Measurements from ENCODE around the gene FIG4. TPM values are rescaled to one million over a fixed set of nuclear protein-coding genes. Genes with fewer than 3 reads are reported as not detected.
A peak's percentile ranks its signal among the peaks of the same experiment; 100 is the strongest.
"Not testable (repeated sequence)": the region's sequence is repeated elsewhere in the genome, so short reads cannot be mapped to it uniquely, and the experiment has no call there.

FIG4 gene
- total RNA-seq, 1 donor from 2014 or later = 15.2 TPM

- not testable (repeated sequence) for H3K36me3 ChIP-seq
Observed at GRCh38 chr6:109869398-109870088, 178.4 kb downstream of the FIG4 start.

GRCh38 chr6:109870089-109870410, 179.0 kb downstream of the FIG4 start:
- Histone ChIP-seq H3K27ac (peak overlapping the region; percentile 47), H3K4me1 (peaks cover 20% of the 10 kb centered on the region), H3K36me3 (no peaks in the 10 kb centered on the region), H3K4me3 (no peak overlapping the region), H3K9me3 (no peaks in the 10 kb centered on the region), H3K27me3 (no peaks in the 10 kb centered on the region)
- intact Hi-C loops (cut with DNase I) = no loop called here
- no peak for DNase-seq (ENCODE audit: extremely low spot score in 2 of 2)
- TF ChIP-seq POLR2A (IDR thresholded peaks at IDR 0.05) = no peak
- TF ChIP-seq CTCF (IDR thresholded peaks at IDR 0.05) = no peak
- no peak for TF ChIP-seq POLR2AphosphoS5 (IDR thresholded peaks at IDR 0.05; ENCODE audit: insufficient read depth in 1 of 2, low read depth in 1 of 2)

More at GRCh38 chr6:109869398-109870088, 178.4 kb downstream of the FIG4 start:
- intact Hi-C loops (cut with DNase I); H3K4me3 ChIP-seq; H3K9me3 ChIP-seq; H3K27me3 ChIP-seq; H3K27ac ChIP-seq: not testable (repeated sequence)
- peak in 1 of 2 donors; percentile 36 for TF ChIP-seq POLR2AphosphoS5 (IDR thresholded peaks at IDR 0.05; ENCODE audit: insufficient read depth in 1 of 2, low read depth in 1 of 2)
- H3K4me1 ChIP-seq = peaks cover 20% of the 10 kb centered on the region
- peak in 1 of 2 donors; percentile 11 for DNase-seq (ENCODE audit: extremely low spot score in 2 of 2)

- peaks cover 21% of the 10 kb centered on the region for H3K4me1 ChIP-seq
- TF ChIP-seq CTCF (IDR thresholded peaks at IDR 0.05) = no peak
- no peak for TF ChIP-seq POLR2AphosphoS5 (IDR thresholded peaks at IDR 0.05; ENCODE audit: insufficient read depth in 1 of 2, low read depth in 1 of 2)
- intact Hi-C loops (cut with DNase I) = no loop called here
- H3K27ac ChIP-seq = no peak overlapping the region
- H3K36me3 ChIP-seq = no peaks in the 10 kb centered on the region
- no peaks in the 10 kb centered on the region for H3K27me3 ChIP-seq
- H3K4me3 ChIP-seq = no peak overlapping the region
- no peak for DNase-seq (ENCODE audit: extremely low spot score in 2 of 2)
- H3K9me3 ChIP-seq = no peaks in the 10 kb centered on the region
Observed at GRCh38 chr6:109872549-109872948, 181.5 kb downstream of the FIG4 start.

GRCh38 chr6:109872968-109873545, 182.0 kb downstream of the FIG4 start:
- no peak for DNase-seq (ENCODE audit: extremely low spot score in 2 of 2)
- Histone ChIP-seq H3K27ac (no peak overlapping the region), H3K4me1 (peaks cover 21% of the 10 kb centered on the region), H3K9me3 (no peaks in the 10 kb centered on the region), H3K4me3 (no peak overlapping the region), H3K27me3 (no peaks in the 10 kb centered on the region), H3K36me3 (no peaks in the 10 kb centered on the region)
- TF ChIP-seq POLR2AphosphoS5 (IDR thresholded peaks at IDR 0.05; ENCODE audit: insufficient read depth in 1 of 2, low read depth in 1 of 2) (no peak), POLR2A (IDR thresholded peaks at IDR 0.05) (no peak), CTCF (IDR thresholded peaks at IDR 0.05) (no peak)
- intact Hi-C loops (cut with DNase I) = no loop called here

- Histone ChIP-seq H3K4me1 (peaks cover 13% of the 10 kb centered on the region), H3K9me3 (no peaks in the 10 kb centered on the region), H3K27ac (no peak overlapping the region), H3K4me3 (no peak overlapping the region), H3K36me3 (no peaks in the 10 kb centered on the region), H3K27me3 (no peaks in the 10 kb centered on the region)
- intact Hi-C loops (cut with DNase I) = no loop called here
- TF ChIP-seq POLR2A (IDR thresholded peaks at IDR 0.05) (no peak), CTCF (IDR thresholded peaks at IDR 0.05) (no peak), POLR2AphosphoS5 (IDR thresholded peaks at IDR 0.05; ENCODE audit: insufficient read depth in 1 of 2, low read depth in 1 of 2) (no peak)
- no peak for DNase-seq (ENCODE audit: extremely low spot score in 2 of 2)
Observed at GRCh38 chr6:109874086-109874485, 183.0 kb downstream of the FIG4 start.

All from vagina (tissue), 2 donors.